GM18868 (cell line): Measurements from ENCODE around the gene PVR.
"Not testable (repeated sequence)": the region's sequence is repeated elsewhere in the genome, so short reads cannot be mapped to it uniquely, and the experiment has no call there.

ENCODE experiments used
- ATAC-seq: cut with Tn5 transposase; IDR thresholded peaks from one replicate; pipeline ENCODE4 v1.9.1; 2021; ENCODE audit warnings: mild to moderate bottlenecking, moderate library complexity; ENCODE audit not compliant: unreplicated experiment

The PVR gene, protein sequence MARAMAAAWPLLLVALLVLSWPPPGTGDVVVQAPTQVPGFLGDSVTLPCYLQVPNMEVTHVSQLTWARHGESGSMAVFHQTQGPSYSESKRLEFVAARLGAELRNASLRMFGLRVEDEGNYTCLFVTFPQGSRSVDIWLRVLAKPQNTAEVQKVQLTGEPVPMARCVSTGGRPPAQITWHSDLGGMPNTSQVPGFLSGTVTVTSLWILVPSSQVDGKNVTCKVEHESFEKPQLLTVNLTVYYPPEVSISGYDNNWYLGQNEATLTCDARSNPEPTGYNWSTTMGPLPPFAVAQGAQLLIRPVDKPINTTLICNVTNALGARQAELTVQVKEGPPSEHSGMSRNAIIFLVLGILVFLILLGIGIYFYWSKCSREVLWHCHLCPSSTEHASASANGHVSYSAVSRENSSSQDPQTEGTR

DNA sequence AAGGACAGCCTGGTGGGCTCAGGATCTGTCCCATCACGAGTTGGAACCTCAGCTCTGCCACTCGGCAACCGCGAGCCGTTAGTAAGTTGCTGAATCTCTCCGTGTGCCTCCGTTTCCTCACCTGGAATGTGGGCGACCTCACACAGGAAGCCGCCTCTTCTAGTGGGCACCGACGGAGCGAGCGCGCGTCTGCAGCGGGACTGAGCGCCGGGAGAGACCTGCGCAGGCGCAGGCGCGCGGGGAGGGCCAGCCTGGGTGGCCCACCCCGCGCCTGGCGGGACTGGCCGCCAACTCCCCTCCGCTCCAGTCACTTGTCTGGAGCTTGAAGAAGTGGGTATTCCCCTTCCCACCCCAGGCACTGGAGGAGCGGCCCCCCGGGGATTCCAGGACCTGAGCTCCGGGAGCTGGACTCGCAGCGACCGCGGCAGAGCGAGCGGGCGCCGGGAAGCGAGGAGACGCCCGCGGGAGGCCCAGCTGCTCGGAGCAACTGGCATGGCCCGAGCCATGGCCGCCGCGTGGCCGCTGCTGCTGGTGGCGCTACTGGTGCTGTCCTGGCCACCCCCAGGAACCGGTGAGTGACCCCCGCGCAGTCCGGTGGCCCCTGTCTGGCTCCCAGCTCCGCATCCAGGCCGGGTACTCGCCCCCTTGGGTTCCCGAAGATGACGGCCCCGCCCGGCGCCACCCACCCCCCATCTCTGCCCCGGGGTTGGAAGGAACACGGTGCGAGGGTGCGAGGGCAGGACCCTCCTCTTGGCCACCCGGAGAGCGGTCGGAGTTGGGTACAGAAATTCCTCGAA, at the start of gene PVR:
TSS of gene PVR (plus strand) at position 306 of the 797 bp plus-strand sequence. CDS start at position 493, 187 bp downstream.
- ATAC-seq = no peak

DNA sequence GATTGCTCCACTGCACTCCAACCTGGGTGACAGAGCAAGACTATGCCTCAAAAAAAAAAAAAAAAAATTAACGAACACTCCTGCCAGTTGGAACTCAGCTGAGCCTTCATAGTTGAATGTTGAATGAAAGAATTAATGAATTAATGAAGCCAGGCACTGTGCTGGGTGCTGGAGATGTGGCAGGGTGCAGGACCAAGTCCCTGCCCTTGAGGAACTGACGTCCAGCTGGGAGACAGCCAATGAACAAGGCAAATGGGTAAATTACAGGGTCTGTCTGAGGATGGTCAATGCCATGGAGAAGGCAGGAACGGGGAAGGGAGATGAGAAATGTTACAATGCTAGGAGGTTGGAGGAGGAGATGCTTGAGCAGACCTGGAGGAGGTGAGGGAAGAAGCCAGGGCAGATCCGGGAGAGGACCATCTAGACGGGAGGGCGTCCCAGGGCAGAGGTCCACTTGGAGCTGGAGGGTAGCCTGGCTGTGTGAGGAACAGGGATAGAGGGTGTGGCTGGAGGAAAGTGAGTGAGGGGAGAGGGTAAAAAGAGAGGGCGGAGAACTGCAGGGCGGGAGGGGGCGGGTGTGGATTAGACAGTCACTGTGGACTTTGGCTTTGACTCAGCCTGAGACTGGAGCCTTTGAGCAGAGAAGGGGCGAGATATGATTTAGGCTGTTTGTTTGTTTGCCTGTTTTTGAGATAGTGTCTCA, 47.1 kb upstream of the PVR start:
- ATAC-seq = no peak

DNA sequence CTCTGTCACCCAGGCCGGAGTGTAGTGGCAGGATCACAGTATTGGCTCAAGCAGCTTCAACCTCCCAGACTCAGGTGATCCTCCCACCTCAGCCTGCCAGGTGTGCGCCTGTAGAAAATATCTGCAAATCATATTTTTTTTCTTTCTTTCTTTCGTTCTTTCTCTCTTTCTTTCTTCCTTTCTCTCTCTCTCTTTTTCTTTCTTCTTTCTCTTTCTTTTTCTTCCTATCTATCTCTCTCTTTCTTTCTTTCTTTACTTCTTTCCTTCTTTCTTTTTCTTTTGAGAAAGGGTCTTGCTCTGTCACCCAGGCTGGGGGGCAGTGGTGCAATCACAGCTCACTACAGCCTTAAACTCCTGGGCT, 46.6 kb upstream of the PVR start:
- ATAC-seq = no peak

DNA sequence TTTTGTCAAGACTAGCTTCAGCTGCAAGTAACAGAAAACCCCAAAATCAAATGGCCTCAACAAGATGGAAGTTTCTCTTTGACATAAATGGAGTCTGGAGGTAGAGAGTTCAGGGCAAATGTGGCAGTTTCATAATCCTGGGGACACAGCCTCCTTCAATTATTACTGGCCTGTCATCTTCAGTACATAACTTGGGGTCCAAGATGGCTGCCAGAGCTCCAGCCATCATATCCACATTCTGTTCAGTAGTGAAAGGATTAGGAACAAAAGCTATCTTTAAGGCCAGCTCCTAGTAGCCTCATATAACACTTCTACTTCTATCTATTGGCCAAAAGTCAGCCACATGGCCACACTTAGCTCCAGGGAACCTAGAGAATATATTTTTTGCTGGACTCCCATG, 45.4 kb upstream of the PVR start:
- no peak for ATAC-seq

DNA sequence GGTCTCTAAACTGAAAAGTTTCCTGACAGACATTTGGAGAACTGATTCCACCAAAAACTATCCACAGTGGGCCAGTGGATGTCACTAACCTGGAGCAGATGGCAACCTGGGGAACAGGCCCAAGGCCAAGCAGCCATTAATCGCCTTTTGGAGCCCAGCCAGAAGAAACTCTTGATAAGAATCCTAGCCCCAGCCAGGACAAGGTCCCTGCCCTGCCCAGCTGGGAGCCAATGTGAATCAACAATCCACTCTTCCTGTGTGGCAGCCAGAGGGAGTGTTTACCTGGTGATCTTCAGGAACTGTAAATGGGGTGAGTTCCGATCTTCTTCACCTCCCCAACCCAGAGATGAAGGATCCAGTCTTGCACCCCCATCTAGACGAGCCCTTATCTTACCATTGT, 44.8 kb upstream of the PVR start:
- no peak for ATAC-seq

DNA sequence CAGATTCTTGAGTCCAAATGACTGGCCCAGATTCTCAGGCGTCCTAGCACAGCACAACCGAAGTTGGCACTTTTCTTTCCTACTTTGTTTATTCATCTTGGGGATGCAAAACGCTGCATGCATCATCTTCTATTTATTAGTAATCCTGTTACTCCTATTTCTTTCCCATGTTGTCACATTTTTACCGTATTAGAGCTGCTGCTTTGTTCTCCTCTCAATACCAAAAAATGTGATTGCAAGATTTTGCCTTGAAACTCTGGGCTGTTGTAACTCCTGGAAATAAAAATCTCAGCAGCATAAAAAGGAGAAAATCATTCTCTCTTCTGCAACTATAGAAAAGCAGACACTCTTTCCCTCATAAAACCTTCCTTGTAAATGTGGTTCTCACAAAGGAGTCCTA, 43.2 kb upstream of the PVR start:
- no peak for ATAC-seq

DNA sequence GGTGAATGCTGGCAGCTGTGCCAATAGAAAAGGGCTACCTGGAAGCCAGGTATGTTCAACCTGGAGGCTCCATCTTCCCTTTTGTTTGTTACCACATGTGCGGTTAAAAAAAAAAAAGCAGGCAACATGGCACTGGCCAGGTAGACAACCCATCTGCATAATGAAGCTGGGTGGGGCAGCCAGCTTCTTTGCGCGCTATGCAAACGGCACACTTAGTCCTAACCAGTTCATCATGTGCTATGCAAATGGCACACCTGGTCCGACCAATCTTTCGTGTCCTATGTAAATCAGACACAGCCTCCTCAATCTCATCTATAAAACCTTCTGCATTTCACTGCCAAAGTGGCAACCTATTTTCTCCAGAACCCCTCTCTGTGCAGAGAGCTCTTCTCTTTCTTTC, 41.6 kb upstream of the PVR start:
- no peak for ATAC-seq

DNA sequence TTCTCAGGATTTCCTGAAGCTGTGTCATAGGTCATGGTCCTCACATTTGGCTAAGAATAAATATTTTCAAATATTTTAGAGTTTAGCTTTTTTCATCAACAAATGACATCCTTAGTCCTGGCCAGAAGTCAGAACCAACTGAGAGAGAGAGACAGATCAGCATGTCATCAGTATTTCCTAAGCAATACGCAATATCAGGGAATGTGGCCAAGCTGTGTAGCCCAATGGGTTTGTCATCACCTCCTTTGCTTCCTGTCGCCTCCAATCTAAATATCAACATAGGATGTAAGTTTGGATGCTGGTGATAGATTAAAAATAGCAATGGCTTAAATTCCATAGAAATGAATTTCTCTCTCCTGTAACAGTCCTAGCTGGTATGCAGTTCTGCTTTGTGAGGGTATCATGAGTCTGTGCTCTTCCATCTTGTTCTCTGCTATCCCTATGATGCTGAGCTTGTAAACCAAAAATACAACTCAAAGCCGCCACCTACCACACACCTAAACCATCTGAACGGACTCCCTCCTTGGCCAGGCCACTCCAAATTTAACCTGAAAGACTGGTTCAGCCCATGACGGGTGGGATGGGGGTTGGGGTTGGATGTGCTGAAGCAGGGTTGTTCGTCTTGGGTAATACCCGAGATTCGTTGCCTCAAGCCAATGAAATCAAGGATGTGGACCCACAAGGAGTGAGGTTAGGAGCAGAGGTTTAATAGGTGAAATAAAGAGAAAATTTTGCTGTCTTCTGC, 40.3 kb upstream of the PVR start:
- no peak for ATAC-seq

DNA sequence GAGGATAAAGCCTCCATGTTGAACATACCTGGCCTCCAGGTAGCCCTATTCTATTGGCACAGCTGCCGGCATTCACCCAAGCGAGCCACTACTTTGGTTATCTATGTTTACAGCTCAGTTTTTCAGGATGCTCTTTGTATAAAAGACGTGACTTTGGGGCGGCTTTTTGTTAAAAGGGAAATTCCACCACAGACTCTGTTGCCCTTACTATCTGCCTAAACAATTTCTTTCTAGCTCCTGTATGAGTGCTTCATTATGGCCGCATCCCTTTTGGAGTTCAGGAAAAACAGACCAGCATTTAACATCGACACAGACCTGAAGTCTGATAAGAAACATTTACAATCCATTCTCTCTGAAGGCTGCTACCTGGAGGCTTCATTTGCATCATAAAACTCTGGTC, 39.5 kb upstream of the PVR start:
- ATAC-seq = no peak

DNA sequence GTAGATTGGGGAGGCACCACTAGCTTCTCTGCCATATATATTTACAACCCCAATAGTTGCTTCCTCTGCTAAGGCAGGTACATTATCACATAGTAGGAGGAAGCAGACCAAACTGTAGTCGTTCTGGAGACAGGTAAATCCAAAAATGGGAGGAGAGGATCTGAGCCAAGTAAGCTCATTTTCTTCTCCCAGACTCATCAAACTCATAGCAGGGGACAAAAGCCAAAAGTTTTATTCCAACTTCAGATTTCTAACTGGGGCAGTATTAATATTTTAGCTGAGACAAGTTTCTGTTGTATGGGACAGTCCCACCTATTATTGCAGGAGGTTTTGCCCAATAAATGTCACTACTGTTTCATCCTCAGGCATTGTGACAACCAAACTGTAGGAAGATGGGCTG, 38.2 kb upstream of the PVR start:
- no peak for ATAC-seq

DNA sequence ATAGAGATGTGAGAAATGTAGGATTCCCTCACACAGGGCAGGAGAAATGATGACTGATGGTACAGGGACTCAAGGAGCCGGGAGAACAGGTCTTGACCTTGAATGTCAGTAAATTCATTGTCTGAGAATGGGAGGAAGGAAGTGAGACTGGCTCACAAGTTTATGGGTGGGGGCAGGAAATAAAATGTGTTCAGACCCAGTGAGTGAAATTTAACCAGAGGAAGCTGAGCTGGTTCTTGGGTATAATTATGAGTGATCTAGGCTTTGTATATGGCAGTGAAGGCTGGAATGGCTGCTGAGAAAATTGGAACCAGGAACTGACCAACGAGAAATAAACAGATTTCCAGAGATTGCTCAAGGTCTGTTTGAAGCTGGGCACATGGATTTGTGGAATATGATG, 36.7 kb upstream of the PVR start:
- no peak for ATAC-seq

DNA sequence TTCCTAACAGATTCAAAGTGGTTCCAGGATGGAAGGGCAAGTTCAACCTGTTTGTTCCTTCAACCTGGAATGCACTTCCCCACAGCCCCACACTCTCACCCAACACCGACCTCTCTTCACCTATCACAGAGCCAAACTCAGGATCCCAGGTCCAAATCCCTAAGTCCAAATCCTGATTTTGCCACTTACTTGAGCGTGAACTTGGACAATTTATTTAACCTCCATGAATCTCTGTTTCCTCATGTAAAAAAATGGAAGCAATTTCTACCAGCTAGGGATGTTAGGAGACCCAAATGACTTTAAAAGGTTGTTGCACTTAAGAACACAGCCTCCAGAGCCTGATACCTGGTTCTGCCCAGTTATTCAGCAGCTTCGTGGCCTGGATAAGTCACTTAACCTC, 35.8 kb upstream of the PVR start:
- no peak for ATAC-seq

DNA sequence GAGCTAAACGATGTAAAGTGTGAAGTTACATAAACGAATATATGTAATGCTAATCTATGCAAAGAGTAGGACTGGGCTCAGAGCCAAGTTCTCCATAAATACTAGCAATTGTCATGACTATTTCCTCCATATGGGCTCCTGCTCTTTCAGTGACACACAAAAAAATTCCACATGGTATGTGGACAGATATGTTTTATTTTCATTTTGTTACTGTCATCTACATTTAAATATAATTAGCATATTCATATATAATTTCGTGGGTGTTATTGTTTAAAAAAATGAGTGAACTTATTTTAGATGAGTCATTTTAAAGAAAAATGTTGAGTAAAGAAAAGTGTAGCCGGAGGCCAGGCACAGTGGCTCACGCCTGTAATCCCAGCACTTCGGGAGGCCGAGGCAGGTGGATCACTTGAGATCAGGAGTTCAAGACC, 35.3 kb upstream of the PVR start:
- ATAC-seq = no peak

DNA sequence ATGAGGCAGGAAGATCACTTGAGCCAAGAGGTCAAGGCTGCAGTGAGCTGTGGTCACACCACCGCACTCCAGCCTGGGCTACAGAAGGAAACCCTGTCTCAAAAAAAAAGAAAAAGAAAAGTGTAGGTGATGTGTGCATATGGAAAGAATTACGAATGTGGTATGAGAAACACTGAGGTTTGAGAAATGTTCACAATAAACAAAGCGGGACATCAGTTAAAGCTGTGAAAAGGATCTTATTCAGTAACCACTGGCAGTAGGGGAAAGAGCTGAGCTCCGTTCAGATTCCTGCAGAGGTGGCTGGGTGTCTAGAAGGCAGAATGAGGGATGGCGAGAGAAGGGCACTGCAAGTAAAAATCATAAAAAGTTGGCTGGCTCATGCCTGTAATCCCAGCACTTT, 34.5 kb upstream of the PVR start:
- no peak for ATAC-seq

DNA sequence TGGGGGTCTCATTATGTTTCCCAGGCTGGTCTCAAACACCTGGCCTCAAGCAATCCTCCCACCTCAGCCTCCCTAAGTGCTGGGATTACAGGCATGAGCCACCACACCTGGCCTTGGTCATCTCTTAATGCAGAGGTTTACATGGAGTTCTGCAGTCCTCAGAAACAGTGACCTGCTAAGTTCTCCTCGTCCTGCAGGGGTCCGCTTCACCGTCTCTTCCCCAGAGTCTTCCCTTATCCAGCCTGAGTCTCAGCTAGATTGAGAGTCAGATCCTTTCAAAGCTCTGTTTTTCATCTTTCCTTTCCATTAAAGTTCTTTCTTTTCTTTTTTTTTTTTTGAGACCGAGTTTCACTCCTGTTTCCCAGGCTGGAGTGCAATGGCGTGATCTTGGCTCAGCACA, 33.2 kb upstream of the PVR start:
- not testable (repeated sequence) for ATAC-seq

DNA sequence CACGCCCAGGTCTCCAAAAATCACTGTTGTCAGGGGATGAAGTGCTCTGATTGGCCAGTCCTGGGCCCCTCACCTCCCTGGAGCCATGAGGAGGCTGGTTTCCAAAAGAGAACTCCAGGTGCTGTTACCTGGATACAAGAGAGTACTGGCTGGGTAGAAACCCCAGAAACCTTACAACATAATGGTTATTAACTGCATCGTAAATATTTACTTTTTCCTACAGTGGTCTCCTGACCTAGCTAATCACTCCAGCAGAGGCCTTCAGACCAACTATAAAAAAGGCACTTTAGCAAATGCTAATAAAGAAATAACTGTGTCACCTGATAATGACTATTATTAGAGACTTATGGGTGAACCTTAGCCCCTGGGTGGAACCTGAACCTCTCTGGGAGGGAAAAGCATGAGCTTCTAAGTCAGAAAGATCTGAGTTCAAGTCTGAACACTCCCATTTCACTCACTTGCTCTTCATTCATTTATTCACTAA, 31.9 kb upstream of the PVR start:
- no peak for ATAC-seq

DNA sequence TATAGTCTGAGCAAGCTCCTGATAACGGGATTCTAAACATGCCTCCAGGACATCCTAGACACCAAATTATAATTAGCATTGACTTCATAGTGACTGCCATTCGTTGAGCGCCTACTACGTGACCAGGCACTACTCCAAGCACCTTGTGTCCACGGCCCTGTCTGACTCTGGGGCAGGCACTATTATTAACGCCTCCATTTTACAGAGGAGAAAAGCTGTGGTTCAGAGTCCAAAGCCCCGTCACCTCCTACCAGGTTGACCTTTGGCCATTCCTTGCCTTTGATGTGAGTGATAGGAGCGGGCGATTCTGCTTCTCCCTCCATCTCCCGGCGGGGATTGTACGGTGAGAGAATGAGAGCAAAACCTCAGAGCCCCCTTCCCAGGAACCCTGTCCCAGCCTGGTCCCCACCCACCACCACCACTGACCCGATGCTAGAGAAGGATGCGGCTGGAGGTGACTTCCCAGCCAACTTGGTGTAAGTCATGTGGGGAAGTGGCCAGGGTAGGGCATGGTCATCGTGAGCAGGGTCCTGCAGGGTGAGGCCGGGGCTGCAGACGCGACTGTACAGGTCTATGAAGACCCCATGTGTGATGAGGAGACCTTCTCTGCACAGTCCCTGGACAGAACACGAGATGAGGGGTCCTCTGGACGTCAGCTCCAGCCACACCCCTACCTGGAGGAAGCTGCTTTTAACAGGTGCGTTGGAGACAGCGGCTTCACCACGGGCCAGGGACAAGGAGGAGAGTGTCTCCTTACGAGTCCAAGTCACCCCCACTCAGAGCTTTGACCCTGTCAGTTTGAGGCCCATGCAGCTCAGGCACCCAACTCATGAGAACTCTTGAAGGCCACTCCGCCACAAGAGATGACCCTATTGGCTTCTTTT, 30.2 kb upstream of the PVR start, which contains the start of gene IGSF23:
TSS of gene IGSF23 (plus strand) at position 269 of the 884 bp plus-strand sequence. CDS start at position 352, 83 bp downstream.
- no peak for ATAC-seq

DNA sequence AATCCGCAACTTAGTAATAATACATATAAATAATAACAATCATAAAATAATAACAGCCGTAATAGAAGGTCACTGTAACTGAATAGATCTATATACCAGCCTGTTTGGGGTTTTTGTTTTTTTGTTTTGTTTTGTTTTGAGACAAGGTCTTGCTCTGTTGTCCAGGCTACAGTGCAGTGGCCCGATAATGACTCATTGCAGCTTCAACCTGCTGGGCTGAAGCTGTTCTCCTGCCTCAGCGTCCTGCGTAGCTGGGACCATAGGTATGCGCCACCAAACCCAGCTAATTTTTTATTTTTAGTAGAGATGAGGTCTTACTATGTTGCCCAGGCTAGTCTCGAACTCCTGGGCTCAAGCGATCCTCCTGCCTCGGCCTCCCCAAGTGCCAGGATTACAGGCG, 29.4 kb upstream of the PVR start:
- ATAC-seq = no peak

DNA sequence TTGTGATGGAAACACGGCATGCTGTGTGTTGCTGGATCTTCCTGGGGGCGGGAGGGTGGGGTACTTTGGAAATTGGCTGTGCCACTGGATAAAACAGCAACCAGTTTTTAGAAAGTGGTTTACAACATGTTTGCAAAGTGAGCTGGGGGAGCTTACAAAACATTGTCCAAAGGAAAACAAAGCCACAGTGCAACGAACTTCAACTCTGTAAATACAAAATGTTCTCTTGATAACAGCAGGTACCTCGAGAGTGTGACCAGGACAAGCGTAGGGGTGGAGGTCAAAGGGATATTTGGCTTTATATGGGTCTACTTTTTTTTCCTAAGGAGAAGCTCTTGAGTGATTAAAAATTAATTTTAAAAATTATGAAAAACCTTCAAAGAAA, 27.9 kb upstream of the PVR start:
- no peak for ATAC-seq
